ENCODE results near the gene ZNF577.
A peak's percentile ranks its signal among the peaks of the same experiment; 100 is the strongest.
"Not testable (repeated sequence)": the region's sequence is repeated elsewhere in the genome, so short reads cannot be mapped to it uniquely, and the experiment has no call there.

The ZNF577 gene

DNA sequence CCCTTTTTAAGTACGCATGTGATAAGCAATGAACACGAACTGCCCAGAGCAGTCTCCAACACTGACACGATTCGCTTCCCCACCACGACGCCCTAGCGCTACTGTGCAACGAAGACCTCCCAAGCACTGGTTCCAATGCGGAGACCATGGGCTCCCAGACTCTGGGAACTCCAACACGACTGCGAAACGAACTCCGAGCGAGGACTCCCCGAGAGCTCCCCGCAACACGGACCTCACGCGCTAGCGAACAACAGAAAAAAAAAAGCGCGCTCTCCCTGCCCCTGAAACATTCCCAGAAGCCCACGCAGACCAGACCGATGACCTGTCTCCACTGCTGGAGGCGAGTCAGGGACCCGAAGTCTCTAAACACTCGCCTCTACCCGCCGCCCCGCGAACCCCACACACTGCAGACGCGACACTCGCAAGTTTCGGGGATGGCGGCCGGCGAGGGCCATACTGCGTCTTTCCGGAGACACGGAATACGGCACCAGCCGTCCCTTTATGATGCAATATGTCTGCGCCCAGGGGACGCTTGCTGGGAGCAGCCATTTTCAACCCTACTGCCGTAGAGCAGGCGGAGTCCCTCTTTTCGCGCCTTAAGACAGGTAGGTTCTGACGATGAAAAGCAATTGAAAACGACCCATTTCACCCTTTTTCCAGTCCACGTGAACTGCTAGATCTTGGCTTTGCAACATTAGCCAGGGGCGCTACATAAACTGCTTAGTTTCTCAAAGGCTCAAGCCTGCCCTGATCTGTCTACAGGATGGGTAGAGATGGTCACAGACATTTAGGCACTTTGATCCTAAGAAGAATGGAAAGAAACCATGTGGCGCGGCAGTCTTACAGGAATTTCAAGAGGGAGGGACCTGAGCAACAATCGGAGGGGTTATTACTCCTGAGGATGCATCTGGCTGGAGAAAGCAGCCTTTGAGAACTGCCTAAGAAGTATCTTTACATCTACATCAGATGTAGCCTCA lies at the start of gene ZNF577:
ZNF577 (minus strand) TSS at position 430 of the 977 bp plus-strand sequence. CDS start 7,569 bp downstream, outside the sequence.
- peak; percentile 55 for DNase-seq

DNA sequence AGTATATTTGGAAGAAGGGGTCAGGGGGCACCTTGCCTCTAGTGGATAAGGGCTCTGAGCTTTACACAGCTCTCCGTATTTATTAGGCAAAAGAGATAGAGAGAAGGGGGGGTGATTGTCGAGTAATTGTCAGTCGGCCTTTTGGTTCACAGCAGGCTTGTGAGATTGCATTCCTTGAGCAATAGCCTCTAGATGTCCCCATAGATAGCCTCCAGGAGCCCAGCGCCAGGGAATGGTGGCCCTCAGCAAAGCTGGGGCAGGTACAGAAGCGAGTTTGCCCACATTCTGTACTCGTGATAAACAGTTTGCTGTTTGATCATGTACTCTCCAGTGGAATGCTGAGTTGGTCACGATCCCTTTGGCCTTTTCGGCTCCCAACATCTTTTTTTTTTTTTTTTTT lies 44.2 kb upstream of the ZNF577 start:
- DNase-seq: no peak

DNA sequence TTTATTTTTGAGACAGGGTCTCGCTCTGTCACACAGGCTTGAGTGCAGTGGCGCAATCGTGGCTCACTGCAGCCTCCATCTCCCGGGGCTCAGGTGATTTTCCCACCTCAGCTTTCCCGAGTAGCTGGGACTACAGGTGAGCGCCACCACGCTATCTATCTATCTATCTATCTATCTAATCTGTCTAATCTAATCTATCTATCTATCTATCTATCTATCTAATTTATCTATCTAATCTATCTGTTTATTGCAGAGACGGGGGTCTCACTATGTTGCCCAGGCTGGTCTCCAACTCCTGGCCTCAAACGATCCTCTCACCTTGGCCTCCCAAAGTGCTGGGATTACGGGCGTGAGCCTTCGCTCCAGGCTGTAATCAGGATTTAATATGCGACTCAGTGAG lies 40.1 kb upstream of the ZNF577 start:
- DNase-seq: no peak

DNA sequence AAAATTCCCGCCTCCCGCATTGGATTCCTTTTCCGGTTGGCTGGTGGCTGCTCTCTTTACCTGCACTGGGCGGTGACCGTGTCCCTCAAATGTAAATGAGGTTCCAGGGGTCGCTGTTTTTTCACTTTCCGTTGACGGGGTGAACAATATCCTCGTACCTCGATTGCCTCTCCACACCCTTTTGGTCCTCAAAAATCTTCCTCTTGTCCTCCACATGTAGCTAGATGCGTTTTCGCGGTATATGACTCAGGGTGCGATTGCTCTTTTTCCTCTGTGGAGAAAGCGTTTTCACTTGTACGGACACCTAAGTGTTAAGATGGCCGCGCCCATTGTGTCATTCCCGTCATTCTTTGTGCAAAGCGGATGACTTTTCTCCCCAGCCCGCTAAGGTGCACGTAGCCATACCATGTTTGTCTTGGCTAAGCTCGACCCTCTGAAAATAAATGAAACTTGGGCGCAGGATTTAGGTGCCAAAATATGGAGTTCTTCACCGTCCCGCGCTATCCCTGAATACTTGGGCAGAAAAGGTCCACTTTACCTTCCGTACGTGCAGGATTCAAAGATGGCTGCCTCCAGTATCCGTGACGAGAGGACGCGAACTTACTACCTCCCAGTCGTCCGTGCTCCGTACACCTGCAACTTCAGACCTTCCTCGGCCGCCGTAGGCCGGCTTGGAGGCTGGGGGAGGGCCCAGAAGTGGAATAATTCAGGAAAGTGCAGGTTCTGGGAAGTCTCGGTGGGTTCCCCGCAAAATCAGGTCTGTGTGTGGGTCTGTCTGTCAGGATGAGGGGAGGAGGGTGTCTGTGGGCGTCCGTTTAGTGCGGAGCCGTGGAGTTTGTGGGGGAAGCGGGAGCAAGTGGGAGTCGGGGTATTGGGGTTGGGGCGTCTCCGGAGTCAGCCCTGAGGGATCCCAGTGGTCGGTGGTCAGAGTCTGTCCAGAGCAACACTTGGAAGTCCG lies 39.3 kb upstream of the ZNF577 start, which contains the start of gene ZNF613:
ZNF613 (plus strand) TSS at position 689 of the 958 bp plus-strand sequence. CDS start 8,749 bp downstream, outside the sequence.
- DNase-seq: peak; percentile 87

DNA sequence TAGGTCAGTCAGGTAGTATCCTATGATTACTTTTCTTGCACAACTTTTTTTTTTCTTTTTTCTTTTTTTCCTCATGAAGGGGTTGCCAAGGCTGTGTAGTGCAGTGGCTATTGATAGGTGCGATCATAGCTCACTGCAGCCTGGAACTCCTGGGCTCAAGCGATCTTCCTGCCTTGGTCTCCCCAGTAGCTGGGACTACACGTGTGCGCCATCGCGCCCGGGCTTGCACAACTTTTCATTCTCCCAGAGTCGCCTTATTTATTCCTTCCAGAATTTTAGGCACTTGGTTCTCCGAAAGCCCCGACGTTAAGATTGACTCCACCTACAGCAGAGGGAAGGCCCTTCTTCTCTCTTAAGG lies 38.7 kb upstream of the ZNF577 start:
- no peak for DNase-seq

DNA sequence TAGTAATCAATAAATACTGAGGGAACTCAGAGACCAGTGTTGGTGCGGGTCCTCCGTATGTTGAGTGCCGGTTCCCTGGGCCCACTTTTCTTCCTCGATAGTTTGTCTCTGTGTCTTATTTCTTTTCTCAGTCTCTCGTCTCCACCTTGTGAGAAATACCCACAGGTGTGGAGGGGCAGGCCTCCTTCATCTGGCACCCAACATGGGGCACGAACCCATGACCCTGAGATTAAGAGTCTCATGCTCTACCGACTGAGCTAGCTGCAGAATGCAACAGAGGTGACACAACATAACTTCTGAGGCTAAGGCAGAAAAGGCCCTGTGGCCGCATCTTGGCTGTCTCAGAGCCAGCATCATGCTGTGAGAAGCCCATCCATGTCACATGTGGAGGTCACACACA lies 34.2 kb upstream of the ZNF577 start:
- DNase-seq: no peak

DNA sequence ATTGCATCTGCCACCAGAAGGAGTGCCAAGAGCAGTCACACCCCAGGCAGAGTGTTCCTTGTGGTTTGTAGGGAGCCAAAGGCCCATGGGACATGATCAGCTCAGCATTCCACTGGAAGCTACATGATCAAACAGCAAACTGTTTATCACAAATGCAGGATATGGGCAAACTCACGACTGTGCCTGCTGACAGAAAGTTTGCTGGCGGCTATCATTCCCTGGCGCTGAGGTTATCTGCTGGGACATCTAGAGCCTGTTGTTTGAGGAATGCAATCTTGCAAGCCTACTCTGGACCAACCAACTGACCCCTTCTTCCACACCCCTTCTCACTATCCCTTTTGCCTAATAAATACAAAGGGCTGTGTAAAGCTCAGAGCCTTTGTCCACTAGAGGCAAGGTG lies 31.9 kb upstream of the ZNF577 start:
- no peak for DNase-seq

DNA sequence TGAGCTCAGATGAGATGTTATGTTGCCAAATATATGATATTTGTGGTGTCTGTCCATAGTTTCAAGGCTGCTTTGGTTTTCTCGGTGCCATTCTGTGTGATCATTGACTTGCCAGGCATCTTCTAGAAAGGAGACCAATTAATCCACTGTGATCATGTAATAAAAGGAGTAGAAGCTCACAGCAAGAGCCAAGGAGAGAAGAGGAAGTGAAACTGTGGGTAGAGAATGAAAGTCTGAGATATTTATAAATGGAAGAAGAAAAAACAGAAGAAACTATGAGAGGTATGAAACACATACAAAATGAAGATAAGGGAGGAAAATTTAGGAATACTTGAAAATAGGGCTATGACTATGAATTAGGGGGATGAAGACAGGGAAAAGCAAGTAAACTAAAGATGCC lies 28.4 kb upstream of the ZNF577 start:
- DNase-seq: no peak

DNA sequence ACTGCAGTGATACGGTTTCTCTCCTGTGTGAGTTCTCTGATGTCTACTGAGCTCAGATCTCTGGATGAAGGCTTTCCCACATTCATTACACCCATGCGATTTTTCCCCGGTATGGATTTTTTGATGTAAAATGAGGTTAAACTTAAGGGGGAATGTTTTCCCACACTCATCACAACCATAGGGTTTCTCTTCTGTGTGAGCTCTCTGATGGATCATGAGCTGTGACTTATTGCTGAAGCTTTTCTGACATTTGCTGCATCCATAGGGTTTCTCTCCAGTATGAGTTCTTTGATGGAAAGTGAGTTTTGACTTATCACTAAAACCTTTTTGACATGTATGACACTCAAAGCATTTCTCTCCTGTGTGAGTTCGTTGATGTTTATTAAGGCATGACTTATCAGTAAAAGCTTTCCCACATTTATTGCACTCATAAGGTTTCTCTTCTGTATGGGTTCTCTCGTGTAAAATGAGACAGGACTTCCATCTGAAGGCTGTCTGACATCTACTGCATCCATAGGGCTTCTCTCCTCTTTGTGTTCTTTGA lies 27.6 kb upstream of the ZNF577 start:
- no peak for DNase-seq

DNA sequence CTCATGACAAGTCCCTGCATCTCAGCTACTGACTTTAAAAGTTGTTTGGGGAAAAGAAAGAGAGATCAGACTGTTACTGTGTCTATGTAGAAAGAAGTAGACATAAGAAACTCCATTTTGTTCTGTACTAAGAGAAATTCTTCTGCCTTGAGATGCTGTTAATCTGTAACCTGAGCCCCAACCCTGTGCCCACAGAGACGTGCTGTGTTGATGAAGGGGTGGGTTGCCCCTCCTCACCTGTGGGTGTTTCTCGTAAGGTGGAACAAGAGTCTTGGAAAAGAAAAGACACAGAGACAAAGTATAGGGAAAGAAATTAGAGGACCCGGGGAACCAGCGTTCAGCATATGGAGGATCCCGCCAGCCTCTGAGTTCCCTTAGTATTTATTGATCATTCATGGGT lies 20.2 kb upstream of the ZNF577 start:
- DNase-seq: not testable (repeated sequence)

DNA sequence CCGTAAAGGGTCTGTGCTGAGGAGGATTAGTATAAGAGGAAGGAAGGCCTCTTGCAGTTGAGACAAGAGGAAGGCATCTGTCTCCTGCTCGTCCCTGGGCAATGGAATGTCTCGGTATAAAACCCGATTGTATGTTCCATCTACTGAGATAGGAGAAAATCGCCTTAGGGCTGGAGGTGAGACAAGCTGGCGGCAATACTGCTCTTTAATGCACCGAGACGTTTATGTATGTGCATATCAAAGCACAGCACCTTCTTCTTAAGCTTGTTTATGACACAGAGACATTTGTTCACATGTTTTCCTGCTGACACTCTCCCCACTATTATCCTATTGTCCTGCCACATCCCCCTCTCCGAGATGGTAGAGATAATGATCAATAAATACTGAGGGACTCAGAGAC lies 18.4 kb upstream of the ZNF577 start:
- not testable (repeated sequence) for DNase-seq

DNA sequence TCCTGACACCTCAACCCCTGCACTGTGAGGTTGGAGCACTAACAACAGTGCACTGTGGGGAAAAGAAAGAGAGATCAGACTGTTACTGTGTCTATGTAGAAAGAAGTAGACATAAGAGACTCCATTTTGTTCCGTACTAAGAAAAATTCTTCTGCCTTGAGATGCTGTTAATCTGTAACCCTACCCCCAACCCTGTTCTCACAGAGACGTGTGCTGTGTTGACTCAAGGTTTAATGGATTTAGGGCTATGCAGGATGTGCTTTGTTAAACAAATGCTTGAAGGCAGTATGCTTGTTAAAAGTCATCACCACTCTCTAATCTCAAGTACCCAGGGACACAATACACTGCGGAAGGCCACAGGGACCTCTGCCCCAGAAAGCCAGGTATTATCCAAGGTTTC lies 17.9 kb upstream of the ZNF577 start:
- not testable (repeated sequence) for DNase-seq

DNA sequence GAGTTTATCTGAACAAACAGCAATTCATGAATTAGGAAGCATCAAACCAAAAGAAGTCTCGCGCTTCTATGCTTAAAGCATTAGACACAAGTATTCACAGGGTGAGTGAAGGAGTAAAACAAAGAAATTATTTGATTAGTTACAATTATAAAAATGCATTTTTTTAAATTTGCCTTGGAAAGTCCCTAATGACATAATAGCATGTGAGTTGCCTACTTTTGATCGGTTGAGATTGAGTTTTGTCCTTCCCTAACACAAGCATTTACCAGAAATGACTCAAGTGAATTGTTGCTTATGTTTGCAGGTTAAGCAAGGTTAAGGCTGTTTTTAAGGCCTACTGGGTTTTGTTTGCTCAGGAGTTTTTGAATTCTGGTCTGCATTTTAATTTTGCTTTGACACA lies 17.5 kb upstream of the ZNF577 start:
- DNase-seq: no peak

DNA sequence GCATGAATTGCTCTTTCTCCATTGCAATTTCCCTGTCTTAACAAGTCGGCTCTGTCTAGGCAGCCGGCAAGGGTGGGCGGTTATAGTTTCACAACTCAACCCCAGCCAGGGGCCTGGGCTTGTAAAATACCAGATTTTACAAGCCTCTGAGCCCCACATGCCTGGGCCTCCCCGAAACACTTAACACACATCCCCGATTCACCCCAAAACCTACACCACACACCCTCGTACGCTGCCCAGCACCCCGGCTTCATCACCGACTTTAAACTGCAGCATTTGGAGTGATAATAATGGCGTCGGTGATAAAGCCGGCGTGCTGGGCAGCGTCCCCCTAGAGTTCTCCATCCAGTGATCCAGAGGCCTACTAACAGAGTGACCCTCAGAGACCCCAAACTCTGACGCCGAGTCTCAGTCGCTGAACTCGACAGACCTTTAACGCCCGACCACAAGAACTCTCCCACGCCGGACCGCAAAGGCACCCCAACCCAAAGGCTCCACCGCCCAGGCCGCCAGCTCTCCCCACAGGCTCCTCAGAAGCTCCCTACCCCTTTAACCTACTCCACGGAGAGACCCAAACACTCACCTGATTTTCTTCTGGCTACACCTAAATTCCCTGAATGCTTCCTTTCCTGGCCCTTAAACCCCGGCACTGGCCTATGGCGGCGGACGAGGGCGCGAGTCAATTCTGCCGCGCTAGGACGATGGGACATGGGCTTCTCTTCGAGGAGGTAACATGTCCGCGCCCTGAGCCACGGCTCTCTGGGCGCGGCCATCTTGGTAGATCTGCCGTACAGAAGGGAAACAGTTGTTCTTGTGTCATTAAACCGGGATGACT lies 16.8 kb upstream of the ZNF577 start, which contains the start of gene ZNF649:
ZNF649 (minus strand) TSS at position 687 of the 835 bp plus-strand sequence. CDS start 4,910 bp downstream, outside the sequence.
- peak; percentile 83 for DNase-seq

DNA sequence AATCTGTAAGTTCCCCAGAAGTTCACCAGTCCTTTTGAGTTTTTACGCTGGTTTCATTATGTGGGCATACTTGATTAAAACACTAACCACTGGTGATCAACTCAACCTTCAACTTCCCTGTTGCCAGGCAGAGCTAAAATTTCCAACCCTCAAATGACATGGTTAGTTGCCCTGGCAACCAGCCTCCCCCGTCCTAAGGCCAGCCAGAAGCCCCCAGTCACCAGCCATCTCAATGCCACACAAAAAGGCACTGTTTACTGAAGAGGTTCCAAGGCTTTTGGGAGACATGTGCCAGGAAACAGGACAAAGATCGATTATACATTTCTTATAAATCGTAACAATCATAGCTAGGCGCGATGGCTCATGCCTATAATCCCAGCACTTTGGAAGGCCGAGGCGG lies 15.4 kb upstream of the ZNF577 start:
- DNase-seq: no peak

DNA sequence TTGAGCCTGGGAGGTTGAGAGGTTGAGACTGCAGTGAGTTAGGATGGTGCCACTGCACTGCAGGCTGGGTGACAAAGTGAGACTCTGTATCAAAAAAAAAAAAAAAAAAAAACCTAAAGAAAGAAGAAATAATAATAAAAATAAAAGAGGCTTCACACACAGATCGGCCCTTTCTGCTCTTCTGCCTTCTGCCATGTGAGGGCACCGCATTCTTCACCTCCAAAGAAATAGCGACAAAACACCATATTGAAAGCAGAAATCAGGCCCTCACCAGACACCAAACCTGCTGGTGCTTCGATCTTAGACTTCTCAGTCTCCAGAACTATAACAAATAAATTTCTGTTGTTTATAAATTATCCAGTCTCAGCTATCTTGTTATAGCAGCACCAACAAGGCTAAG lies 14.1 kb upstream of the ZNF577 start:
- no peak for DNase-seq

DNA sequence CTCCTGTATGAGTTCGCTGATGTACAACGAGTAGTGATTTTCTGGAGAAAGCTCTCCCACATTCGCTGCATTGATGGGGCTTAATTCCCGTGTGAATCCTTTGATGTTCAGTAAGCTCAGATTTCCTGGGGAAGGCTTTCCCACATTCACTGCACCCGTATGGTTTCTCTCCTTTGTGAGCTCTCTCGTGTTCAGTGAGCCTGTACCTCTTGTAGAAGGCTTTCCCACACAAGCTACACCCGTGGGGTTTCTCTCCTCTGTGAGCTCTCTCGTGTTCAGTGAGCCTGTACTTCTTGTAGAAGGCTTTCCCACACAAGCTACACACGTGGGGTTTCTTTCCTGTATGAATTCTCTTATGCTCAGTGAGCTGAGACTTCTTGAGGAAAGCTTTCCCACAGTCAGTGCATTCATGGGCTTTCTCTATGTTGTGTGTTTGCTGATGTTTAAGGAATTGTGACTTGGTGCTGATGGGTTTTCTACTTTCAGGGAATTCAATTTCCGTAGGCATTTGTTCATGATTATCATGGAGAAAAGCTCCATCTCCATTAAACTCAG lies 3.5 kb upstream of the ZNF577 start:
- no peak for DNase-seq

DNA sequence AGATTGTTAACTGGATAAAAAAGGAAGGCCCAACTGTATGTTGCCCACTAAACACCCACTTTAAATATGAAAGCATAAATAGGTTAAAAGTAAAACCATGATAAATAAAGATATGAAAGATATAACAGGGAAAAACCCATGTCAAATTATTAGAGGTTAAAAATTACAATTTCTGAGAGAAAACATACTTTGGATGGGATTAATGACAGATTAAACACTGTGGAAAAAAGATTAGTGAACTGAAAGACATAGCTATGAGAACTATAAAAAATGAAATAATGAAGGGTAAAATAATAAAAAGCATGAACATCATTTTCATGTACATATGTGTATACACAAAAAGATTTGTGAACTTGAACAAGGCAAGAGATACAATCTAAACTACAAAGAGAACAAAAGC lies 2.2 kb upstream of the ZNF577 start:
- no peak for DNase-seq

DNA sequence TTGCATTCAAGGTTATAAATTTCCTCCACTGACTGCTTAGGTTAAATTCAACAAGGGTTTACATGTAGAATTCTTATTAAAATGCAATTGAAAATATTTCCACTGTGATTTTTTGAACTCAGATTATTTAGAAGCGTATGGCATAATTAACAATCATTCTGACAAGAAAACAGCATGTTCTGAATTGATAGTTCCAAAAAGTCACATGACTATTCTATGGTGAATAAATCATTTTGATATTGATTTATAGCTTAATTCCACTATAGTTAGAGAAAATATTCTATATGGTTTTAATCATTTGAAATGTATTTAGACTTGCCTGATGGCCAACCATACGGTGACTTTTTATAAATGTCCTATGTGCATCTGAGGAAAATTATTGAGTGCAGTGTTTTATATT lies 3.0 kb downstream of the ZNF577 start:
- no peak for DNase-seq

DNA sequence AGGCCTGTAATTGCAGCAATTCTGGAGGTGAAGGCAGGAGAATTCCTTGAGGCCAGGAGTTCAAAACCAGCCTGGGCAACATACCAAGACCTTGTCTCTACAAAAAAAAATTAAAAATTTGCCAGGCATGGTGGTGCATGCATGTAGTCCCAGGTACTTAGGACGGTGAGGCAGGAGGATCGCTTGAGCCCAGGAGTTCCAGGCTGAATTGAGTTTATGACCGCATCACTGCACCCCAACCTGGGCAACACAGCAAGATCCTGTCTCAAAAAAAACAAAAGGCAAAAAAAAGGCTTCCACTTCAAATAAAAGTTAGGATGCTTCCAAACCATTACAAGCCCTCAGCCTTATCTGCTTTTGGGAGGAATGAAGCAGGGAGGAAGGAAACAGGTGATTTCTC lies 5.2 kb downstream of the ZNF577 start:
- DNase-seq: no peak

DNA sequence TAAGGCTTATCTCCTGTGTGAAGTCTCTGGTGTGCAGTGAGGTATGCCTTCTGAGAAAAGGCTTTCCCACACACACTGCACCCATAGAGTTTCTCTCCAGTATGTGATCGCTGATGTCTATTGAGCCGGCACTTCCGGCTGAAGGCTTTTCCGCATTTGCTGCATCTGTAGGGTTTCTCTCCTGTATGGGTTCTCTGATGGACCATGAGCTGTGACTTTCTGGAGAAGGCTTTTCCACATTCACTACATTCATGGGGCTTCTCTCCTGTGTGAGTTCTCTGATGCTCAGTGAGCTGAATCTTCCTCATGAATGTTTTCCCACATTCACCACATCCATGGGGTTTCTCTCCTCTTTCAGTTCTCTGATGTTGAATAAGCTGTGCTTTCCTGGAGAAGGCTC lies 14.7 kb downstream of the ZNF577 start:
- no peak for DNase-seq

All from stimulated activated CD4-positive, alpha-beta T cell treated with anti-CD3 and anti-CD28 coated beads, Interleukin-4, amount 100 ng/mL, for 24 hours (primary cell).